Tibial nerve (tissue), 4 donors: Measurements from ENCODE around the gene MPZL2. TPM values are rescaled to one million over a fixed set of nuclear protein-coding genes. Genes with fewer than 3 reads are reported as not detected.
"Not testable (repeated sequence)": the region's sequence is repeated elsewhere in the genome, so short reads cannot be mapped to it uniquely, and the experiment has no call there.

Experiments used
- DNase-seq, 2 donors: peaks; one replicate each; pipeline ENCODE4 v3.0.0-alpha.2; 2019; ENCODE audit warnings: low spot score in 2 of 2
- H3K27ac ChIP-seq, 4 donors: fragments of 200-600 bp; sonication (generic) in 3 of 4; one replicate each; pipeline ENCODE4 v1.5.1; 2017 to 2019; ENCODE audit warnings: mild to moderate bottlenecking in 1 of 4
- H3K27me3 ChIP-seq, 2 donors: fragments of 200-600 bp; sonication (generic) in 1 of 2; one replicate each; pipeline versions ENCODE4 v1.5.1 to v1.6.0; 2017 to 2019
- H3K36me3 ChIP-seq, 3 donors: fragments of 200-600 bp; sonication (generic); one replicate each; pipeline ENCODE4 v1.5.1; 2018 to 2019
- H3K4me1 ChIP-seq, 4 donors: fragments of 200-600 bp; sonication (generic) in 3 of 4; one replicate each; pipeline ENCODE4 v1.5.1; 2017 to 2019
- H3K4me3 ChIP-seq, 4 donors: fragments of 200-600 bp; sonication (generic) in 3 of 4; one replicate each; pipeline ENCODE4 v1.5.1; 2017 to 2019; ENCODE audit warnings: mild to moderate bottlenecking in 1 of 4, moderate library complexity in 1 of 4
- H3K9me3 ChIP-seq, 4 donors: fragments of 200-600 bp; sonication (generic) in 3 of 4; one replicate each; pipeline ENCODE4 v1.5.1; 2017 to 2019
- EP300 ChIP-seq, 2 donors: sonication (generic); formaldehyde crosslinking; IDR thresholded peaks; one replicate each; pipeline ENCODE4 v1.6.1; 2017; ENCODE audit warnings: antibody characterized with exemption in 2 of 2, mild to moderate bottlenecking in 1 of 2
- POLR2A ChIP-seq, 2 donors: fragments of 450-650 bp; IDR thresholded peaks; one replicate each; pipeline ENCODE4 v1.6.1; 2017; ENCODE audit warnings: antibody characterized with exemption in 2 of 2, mild to moderate bottlenecking in 2 of 2, moderate library complexity in 2 of 2
- WGBS, 2 donors: methylation state at CpG; one replicate each; pipeline ENCODE4 v1.1.5; 2018; 5-methylcytosine and 5-hydroxymethylcytosine counted together
- total RNA-seq, 4 donors: library from RNA; depleted of rRNA; stranded (reverse); fragments of >200 nt; gene quantifications; one replicate each; pipeline ENCODE4 v1.1.0, GENCODE V29; 2016
- TF ChIP-seq, protein P1 (sequence below), 5 experiments: fragments of 200-600 bp in 3 of 5; fragments of 450-650 bp in 2 of 5; sonication (generic) in 3 of 5; IDR thresholded peaks; one replicate each; pipeline ENCODE4 v1.5.1; 2016 to 2019; ENCODE audit warnings: antibody characterized with exemption in 5 of 5, mild to moderate bottlenecking in 3 of 5, moderate library complexity in 2 of 5

MPZL2 gene
- total RNA-seq, 4 donors from 2014 or later: 6.7 to 53.7 (median 27.0) TPM

DNA sequence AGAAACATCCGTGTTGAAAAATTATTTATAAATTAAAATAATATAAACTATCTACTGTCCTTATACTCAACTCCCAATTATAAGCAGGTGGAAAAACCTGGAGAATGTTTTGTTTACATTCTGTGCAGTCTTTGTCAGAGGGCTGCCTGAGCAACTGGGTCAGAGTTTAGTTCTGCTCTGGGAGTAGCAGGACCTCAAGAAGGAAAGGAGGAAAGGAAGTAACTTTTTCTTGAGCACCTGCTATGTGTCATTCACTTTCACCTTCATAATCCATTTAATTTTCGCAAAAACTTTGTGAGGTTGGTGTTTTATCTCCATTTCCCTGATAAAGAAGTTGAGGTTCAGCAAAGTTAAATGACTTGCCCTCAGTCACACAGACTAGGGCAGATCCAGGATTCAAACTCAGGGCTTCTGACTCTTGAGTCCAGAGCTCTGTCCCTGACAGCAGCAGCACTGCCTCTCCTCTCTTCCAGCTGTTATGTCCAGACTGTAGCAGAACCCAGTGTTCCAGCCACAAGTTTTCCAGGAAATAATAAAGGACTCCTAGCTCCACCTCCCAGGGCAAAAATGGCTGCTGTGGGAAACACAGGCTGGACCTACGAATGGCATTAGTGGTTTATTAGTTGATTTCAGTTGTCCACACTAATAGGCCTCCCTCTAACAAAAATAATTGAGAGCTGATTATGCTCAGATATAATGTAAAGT lies 46.8 kb upstream of the MPZL2 start:
- H3K36me3 ChIP-seq: no peaks in the 10 kb centered on the region
- TF ChIP-seq, protein P1, sequence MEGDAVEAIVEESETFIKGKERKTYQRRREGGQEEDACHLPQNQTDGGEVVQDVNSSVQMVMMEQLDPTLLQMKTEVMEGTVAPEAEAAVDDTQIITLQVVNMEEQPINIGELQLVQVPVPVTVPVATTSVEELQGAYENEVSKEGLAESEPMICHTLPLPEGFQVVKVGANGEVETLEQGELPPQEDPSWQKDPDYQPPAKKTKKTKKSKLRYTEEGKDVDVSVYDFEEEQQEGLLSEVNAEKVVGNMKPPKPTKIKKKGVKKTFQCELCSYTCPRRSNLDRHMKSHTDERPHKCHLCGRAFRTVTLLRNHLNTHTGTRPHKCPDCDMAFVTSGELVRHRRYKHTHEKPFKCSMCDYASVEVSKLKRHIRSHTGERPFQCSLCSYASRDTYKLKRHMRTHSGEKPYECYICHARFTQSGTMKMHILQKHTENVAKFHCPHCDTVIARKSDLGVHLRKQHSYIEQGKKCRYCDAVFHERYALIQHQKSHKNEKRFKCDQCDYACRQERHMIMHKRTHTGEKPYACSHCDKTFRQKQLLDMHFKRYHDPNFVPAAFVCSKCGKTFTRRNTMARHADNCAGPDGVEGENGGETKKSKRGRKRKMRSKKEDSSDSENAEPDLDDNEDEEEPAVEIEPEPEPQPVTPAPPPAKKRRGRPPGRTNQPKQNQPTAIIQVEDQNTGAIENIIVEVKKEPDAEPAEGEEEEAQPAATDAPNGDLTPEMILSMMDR (IDR thresholded peaks at IDR 0.05): no peak
- TF ChIP-seq POLR2A (IDR thresholded peaks at IDR 0.05) (no peak), EP300 (IDR thresholded peaks at IDR 0.05) (no peak)
- no peak overlapping the region for H3K4me3 ChIP-seq
- WGBS, 2 donors: 76 to 81% methylated on average over 3 of the region's 3 CpGs
- no peaks in the 10 kb centered on the region for H3K9me3 ChIP-seq
- peaks cover 0 to 46% of the 10 kb centered on the region in 2 donors for H3K27me3 ChIP-seq
- H3K27ac ChIP-seq: no peak overlapping the region
- peaks cover 0 to 10% (median 5%) of the 10 kb centered on the region in 4 donors for H3K4me1 ChIP-seq
- no peak for DNase-seq

DNA sequence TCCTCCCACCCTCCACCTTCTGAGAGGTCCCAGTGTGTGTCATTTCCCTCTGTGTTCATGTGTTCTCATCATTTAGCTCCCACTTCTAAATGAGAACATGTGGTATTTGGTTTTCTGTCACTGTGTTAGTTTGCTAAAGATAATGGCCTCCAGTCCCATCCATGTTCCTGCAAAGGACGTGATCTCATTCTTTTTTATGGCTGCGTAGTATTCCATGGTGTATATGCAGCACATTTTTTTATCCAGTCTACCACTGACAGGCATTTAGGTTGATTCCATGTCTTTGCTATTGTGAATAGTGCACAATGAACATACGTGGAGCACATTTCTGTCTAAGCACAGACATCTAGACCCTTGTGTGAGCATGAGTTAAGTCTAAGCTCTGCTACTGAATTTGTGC lies 46.2 kb upstream of the MPZL2 start:
- H3K27ac ChIP-seq: no peak overlapping the region
- DNase-seq: no peak
- peaks cover 0 to 3% (median 1%) of the 10 kb centered on the region in 4 donors for H3K4me1 ChIP-seq
- 90 to 96% methylated on average over 3 of the region's 3 CpGs for WGBS, 2 donors
- no peak overlapping the region for H3K4me3 ChIP-seq
- TF ChIP-seq, protein P1 (IDR thresholded peaks at IDR 0.05): no peak
- TF ChIP-seq POLR2A (IDR thresholded peaks at IDR 0.05): no peak
- TF ChIP-seq EP300 (IDR thresholded peaks at IDR 0.05): no peak
- peaks cover 0 to 42% of the 10 kb centered on the region in 2 donors for H3K27me3 ChIP-seq
- H3K9me3 ChIP-seq: no peaks in the 10 kb centered on the region
- no peaks in the 10 kb centered on the region for H3K36me3 ChIP-seq

DNA sequence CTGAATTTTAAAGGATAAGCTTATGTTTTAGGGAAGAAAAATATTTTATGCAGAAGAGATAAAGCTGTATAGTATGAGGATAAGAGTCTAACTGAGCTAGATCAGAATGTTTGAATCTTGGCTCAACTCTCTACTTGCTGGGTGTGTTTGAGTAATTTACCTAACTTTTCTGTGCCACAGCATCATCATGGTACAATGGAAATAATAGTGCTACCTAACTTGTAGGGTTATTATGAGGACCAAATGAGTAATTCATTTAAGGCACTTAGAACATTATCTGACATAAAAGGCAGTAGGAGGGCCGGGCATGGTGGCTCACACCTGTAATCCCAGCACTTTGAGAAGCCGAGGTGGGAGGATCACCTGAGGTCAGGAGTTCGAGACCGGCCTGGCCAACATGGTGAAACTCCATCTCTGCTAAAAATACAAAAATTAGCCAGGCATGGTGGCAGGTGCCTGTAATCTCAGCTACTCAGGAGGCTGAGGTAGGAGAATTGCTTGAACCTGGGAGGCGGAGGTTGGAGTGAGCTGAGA lies 45.0 kb upstream of the MPZL2 start:
- H3K4me1 ChIP-seq, H3K27ac ChIP-seq, H3K4me3 ChIP-seq, H3K9me3 ChIP-seq, H3K36me3 ChIP-seq, DNase-seq: not testable (repeated sequence)
- 86 to 88% methylated on average over 5 of the region's 5 CpGs for WGBS, 2 donors
- H3K27me3 ChIP-seq: peaks cover 0 to 31% of the 10 kb centered on the region in 2 donors

DNA sequence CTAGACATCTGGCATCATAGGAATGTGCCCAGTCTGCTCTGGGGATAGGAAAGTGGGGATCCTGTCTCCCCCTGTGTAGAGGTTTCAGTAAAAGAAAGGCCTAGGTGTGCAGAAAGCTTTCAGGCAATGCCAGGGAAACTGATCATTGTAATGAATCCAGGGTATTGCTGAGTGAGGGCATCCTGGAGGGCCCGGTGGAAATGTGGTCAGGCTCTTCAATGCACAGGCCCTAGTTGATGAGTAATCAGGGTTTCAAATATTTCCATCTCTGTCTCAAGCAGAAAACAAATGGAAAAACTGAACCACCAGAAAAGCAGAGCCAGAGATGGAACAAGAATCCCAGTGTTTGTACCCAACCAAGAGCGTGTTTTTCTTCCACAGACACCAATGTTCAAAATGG lies 42.5 kb upstream of the MPZL2 start:
- Histone ChIP-seq H3K27ac (no peak overlapping the region), H3K4me3 (no peak overlapping the region), H3K27me3 (peaks cover 0 to 14% of the 10 kb centered on the region in 2 donors), H3K36me3 (no peaks in the 10 kb centered on the region), H3K4me1 (no peaks in the 10 kb centered on the region), H3K9me3 (no peaks in the 10 kb centered on the region)
- DNase-seq: no peak
- 53 to 58% methylated on average over 2 of the region's 2 CpGs for WGBS, 2 donors
- TF ChIP-seq POLR2A (IDR thresholded peaks at IDR 0.05): no peak
- no peak for TF ChIP-seq EP300 (IDR thresholded peaks at IDR 0.05)
- TF ChIP-seq, protein P1 (IDR thresholded peaks at IDR 0.05): no peak

DNA sequence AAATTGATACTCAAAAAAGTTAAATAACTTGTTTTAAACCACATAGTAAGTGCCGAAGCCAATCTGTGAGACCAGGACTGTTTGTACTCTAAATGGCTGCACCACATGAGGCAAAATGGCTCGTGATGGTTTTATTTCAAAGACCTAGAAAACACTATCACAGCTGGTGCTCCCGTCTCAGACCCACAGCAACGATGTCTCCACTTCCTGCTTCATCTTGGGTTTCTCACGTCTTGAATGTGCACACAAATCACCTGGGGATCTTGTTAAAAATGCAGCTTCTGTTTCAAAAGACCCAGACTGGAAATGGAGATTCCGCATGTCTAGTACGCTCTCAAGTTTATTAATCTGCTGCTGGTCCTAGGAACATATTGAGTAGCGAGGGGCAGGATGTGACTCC lies 41.6 kb upstream of the MPZL2 start:
- TF ChIP-seq EP300 (IDR thresholded peaks at IDR 0.05): no peak
- Histone ChIP-seq H3K4me1 (no peaks in the 10 kb centered on the region), H3K4me3 (no peak overlapping the region), H3K27ac (peak overlapping the region in 1 of 4 donors; percentile 56), H3K27me3 (peaks cover 0 to 7% of the 10 kb centered on the region in 2 donors), H3K9me3 (no peaks in the 10 kb centered on the region), H3K36me3 (no peaks in the 10 kb centered on the region)
- 46 to 50% methylated on average over 8 of the region's 8 CpGs for WGBS, 2 donors
- DNase-seq: no peak

DNA sequence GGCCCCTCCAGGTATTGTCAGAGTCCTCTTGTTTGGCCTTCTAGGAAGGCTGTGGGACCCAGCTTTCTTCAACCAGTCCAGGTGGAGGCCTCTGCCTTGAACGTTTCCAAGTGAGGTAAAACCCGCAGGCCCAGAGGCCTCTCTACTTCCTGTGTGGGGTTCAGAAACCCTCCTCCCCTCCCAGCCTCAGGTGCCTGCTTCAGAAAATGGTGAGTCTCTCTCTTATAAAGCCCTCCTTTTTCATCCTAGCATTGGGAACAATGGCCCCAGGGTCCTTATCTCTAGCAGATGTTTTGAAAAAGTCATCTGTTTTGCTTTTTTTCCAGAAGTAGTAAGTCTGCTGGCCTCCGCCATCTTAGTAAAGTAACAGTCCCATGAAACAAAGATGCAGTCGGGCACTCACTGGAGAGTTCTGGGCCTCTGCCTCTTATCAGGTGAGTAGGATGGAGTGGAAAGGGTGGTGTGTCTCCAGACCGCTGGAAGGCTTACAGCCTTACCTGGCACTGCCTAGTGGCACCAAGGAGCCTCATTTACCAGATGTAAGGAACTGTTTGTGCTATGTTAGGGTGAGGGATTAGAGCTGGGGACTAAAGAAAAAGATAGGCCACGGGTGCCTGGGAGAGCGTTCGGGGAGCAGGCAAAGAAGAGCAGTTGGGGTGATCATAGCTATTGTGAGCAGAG lies 40.6 kb upstream of the MPZL2 start, which contains the start of gene CD3E:
Gene CD3E, plus strand, starts transcription at position 163 of the 681 bp plus-strand sequence. Its CDS starts 223 bp downstream, at position 386.
- Histone ChIP-seq H3K27ac (peak within 1 kb of the TSS in 1 of 4 donors; percentile 56), H3K36me3 (no peaks in the 10 kb centered on the region), H3K4me1 (no peaks in the 10 kb centered on the region), H3K27me3 (no peaks in the 10 kb centered on the region), H3K9me3 (no peaks in the 10 kb centered on the region), H3K4me3 (peak within 1 kb of the TSS in 1 of 4 donors; percentile 15)
- no peak for DNase-seq
- WGBS, 2 donors: 80 to 82% methylated on average over 8 of the region's 8 CpGs
- TF ChIP-seq POLR2A (IDR thresholded peaks at IDR 0.05) (no peak), EP300 (IDR thresholded peaks at IDR 0.05) (no peak)
- TF ChIP-seq, protein P1 (IDR thresholded peaks at IDR 0.05): no peak
